Measurements from ENCODE around the gene UBE2D4.

The UBE2D4 gene

DNA sequence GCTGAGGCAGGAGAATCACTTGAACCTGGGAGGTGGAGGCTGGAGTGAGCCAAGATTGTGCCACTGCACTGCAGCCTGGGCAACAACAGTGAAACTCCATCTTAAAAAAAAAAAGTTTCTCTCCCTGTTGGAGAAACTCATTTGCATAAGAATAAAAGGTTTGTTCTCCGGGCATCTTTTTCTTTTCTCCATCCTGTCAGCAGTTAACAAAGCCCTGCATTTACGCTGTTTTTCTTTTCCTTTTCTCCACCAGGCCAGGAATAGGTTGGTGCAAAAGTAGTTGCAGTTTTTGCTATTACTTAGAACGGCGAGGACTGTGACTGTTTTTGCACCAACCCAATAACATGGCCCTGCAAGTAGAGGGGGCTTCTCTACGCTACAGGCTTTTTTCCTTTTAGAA, 10.3 kb upstream of the UBE2D4 start:
- Histone ChIP-seq H3K23ac (ENCODE audit: low read depth, low read length, poor library complexity) (no peak overlapping the region), H3K4me1 (ENCODE audit: control insufficient read depth in 2 of 2, insufficient read depth in 1 of 2, low read depth in 1 of 2, low read length in 2 of 2) (no peaks in the 10 kb centered on the region), H3K27me3 (ENCODE audit: control insufficient read depth in 3 of 3, insufficient read depth in 3 of 3, low read depth in 1 of 3, low read length in 3 of 3) (no peaks in the 10 kb centered on the region), H2BK120ac (ENCODE audit: low read depth, low read length) (no peak overlapping the region), H3K4me3 (ENCODE audit: low read length in 2 of 2) (no peak overlapping the region), H2BK5ac (ENCODE audit: low read length) (no peak overlapping the region), H3K18ac (ENCODE audit: low read length) (no peak overlapping the region), H3K4me2 (ENCODE audit: insufficient read depth, low read length, poor library complexity, severe bottlenecking) (no peak overlapping the region), H2BK15ac (ENCODE audit: low read length) (no peak overlapping the region), H3K14ac (ENCODE audit: low read length) (no peak overlapping the region), H2AK5ac (ENCODE audit: low read depth, low read length) (no peak overlapping the region), H4K91ac (ENCODE audit: low read depth, low read length, poor library complexity) (no peak overlapping the region), H4K8ac (ENCODE audit: low read depth, low read length) (no peak overlapping the region), H2AFZ (ENCODE audit: low read length) (no peak overlapping the region), H3K36me3 (replicated peaks in 1 of 2; ENCODE audit: control insufficient read depth in 2 of 2, insufficient read depth in 2 of 2, low read length in 2 of 2) (peaks cover 0 to 4% of the 10 kb centered on the region in 2 donors), H3K9ac (ENCODE audit: low read depth, low read length, poor library complexity) (no peak overlapping the region), H3K9me3 (replicated peaks in 1 of 2; ENCODE audit: control insufficient read depth in 2 of 2, insufficient read depth in 1 of 2, low read depth in 1 of 2, low read length in 2 of 2) (peaks cover 0 to 5% of the 10 kb centered on the region in 2 donors), H3K79me1 (ENCODE audit: low read depth, low read length) (no peaks in the 10 kb centered on the region), H3K4ac (ENCODE audit: low read length) (no peak overlapping the region), H2BK12ac (ENCODE audit: low read length) (no peak overlapping the region), H3K27ac (replicated peaks; ENCODE audit: low read length) (no peak overlapping the region)
- DNase-seq (ENCODE audit: low spot score), result no peak
- WGBS, 2 donors (ENCODE audit: extremely low coverage in 2 of 2, insufficient read length in 2 of 2, insufficient replicate concordance in 1 of 2), result no CpG with 5 or more reads among the region's 5 CpGs

- DNase-seq (ENCODE audit: low spot score), result no peak
- H3K27me3 ChIP-seq (ENCODE audit: control insufficient read depth in 3 of 3, insufficient read depth in 3 of 3, low read depth in 1 of 3, low read length in 3 of 3), result no peaks in the 10 kb centered on the region
- no peak overlapping the region for H2BK5ac ChIP-seq (ENCODE audit: low read length)
- no peak overlapping the region for H3K4me3 ChIP-seq (ENCODE audit: low read length in 2 of 2)
- H2AFZ ChIP-seq (ENCODE audit: low read length), result no peak overlapping the region
- H3K4me1 ChIP-seq (ENCODE audit: control insufficient read depth in 2 of 2, insufficient read depth in 1 of 2, low read depth in 1 of 2, low read length in 2 of 2), result peaks cover 3 to 4% of the 10 kb centered on the region in 2 donors
- H3K27ac ChIP-seq (replicated peaks; ENCODE audit: low read length), result no peak overlapping the region
- peaks cover 0 to 5% of the 10 kb centered on the region in 2 donors for H3K9me3 ChIP-seq (replicated peaks in 1 of 2; ENCODE audit: control insufficient read depth in 2 of 2, insufficient read depth in 1 of 2, low read depth in 1 of 2, low read length in 2 of 2)
- no peaks in the 10 kb centered on the region for H3K79me1 ChIP-seq (ENCODE audit: low read depth, low read length)
- no CpG with 5 or more reads among the region's 2 CpGs for WGBS, 2 donors (ENCODE audit: extremely low coverage in 2 of 2, insufficient read length in 2 of 2, insufficient replicate concordance in 1 of 2)
- H2BK12ac ChIP-seq (ENCODE audit: low read length), result no peak overlapping the region
- no peak overlapping the region for H2BK120ac ChIP-seq (ENCODE audit: low read depth, low read length)
- no peak overlapping the region for H3K14ac ChIP-seq (ENCODE audit: low read length)
- H3K36me3 ChIP-seq (replicated peaks in 1 of 2; ENCODE audit: control insufficient read depth in 2 of 2, insufficient read depth in 2 of 2, low read length in 2 of 2), result peaks cover 0 to 4% of the 10 kb centered on the region in 2 donors
- no peak overlapping the region for H2AK5ac ChIP-seq (ENCODE audit: low read depth, low read length)
- no peak overlapping the region for H3K4me2 ChIP-seq (ENCODE audit: insufficient read depth, low read length, poor library complexity, severe bottlenecking)
- no peak overlapping the region for H3K23ac ChIP-seq (ENCODE audit: low read depth, low read length, poor library complexity)
- H4K91ac ChIP-seq (ENCODE audit: low read depth, low read length, poor library complexity), result no peak overlapping the region
- no peak overlapping the region for H3K4ac ChIP-seq (ENCODE audit: low read length)
- no peak overlapping the region for H3K9ac ChIP-seq (ENCODE audit: low read depth, low read length, poor library complexity)
- no peak overlapping the region for H3K18ac ChIP-seq (ENCODE audit: low read length)
- H4K8ac ChIP-seq (ENCODE audit: low read depth, low read length), result no peak overlapping the region
- no peak overlapping the region for H2BK15ac ChIP-seq (ENCODE audit: low read length)
These were observed 4.8 kb upstream of the UBE2D4 start for GRCh38 chr7:43921423-43921822.

DNA sequence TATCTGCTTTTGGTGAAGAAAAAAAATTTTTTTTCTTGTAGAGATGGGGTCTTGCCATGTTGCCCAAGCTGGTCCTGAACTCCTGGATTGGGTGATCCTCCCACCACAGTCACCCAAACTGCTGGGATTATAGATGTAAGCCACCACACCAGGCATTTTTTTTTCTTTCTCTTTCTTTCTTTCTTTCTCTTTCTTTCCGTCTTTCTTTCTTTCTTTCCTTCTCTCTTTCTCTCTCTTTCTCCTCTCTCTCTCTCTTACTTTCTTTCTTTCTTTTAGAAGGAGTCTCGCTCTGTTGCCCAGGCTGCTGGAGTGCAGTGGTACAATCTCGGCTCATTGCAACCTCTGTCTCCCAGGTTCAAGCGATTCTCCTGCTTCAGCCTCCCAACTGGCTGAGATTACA, 3.5 kb upstream of the UBE2D4 start:
- Histone ChIP-seq H3K14ac (ENCODE audit: low read length) (no peak overlapping the region), H3K27me3 (ENCODE audit: control insufficient read depth in 3 of 3, insufficient read depth in 3 of 3, low read depth in 1 of 3, low read length in 3 of 3) (no peaks in the 10 kb centered on the region), H2AFZ (ENCODE audit: low read length) (no peak overlapping the region), H3K4me2 (ENCODE audit: insufficient read depth, low read length, poor library complexity, severe bottlenecking) (no peak overlapping the region), H3K18ac (ENCODE audit: low read length) (no peak overlapping the region), H3K23ac (ENCODE audit: low read depth, low read length, poor library complexity) (no peak overlapping the region), H3K27ac (replicated peaks; ENCODE audit: low read length) (no peak overlapping the region), H3K4ac (ENCODE audit: low read length) (no peak overlapping the region), H2BK12ac (ENCODE audit: low read length) (no peak overlapping the region), H3K9me3 (replicated peaks in 1 of 2; ENCODE audit: control insufficient read depth in 2 of 2, insufficient read depth in 1 of 2, low read depth in 1 of 2, low read length in 2 of 2) (peaks cover 3 to 4% of the 10 kb centered on the region in 2 donors), H4K91ac (ENCODE audit: low read depth, low read length, poor library complexity) (no peak overlapping the region), H2AK5ac (ENCODE audit: low read depth, low read length) (no peak overlapping the region), H4K8ac (ENCODE audit: low read depth, low read length) (no peak overlapping the region), H2BK5ac (ENCODE audit: low read length) (no peak overlapping the region), H3K9ac (ENCODE audit: low read depth, low read length, poor library complexity) (no peak overlapping the region), H2BK120ac (ENCODE audit: low read depth, low read length) (no peak overlapping the region), H3K4me1 (ENCODE audit: control insufficient read depth in 2 of 2, insufficient read depth in 1 of 2, low read depth in 1 of 2, low read length in 2 of 2) (peaks cover 6% of the 10 kb centered on the region in 2 donors), H3K4me3 (ENCODE audit: low read length in 2 of 2) (no peak overlapping the region), H3K36me3 (replicated peaks in 1 of 2; ENCODE audit: control insufficient read depth in 2 of 2, insufficient read depth in 2 of 2, low read length in 2 of 2) (peaks cover 0 to 4% of the 10 kb centered on the region in 2 donors), H2BK15ac (ENCODE audit: low read length) (no peak overlapping the region), H3K79me1 (ENCODE audit: low read depth, low read length) (no peaks in the 10 kb centered on the region)
- no CpG with 5 or more reads among the region's 4 CpGs for WGBS, 2 donors (ENCODE audit: extremely low coverage in 2 of 2, insufficient read length in 2 of 2, insufficient replicate concordance in 1 of 2)
- no peak for DNase-seq (ENCODE audit: low spot score)

- Histone ChIP-seq H2BK120ac (ENCODE audit: low read depth, low read length) (peak overlapping the region; percentile 16), H2AK5ac (ENCODE audit: low read depth, low read length) (no peak overlapping the region), H3K9me3 (replicated peaks in 1 of 2; ENCODE audit: control insufficient read depth in 2 of 2, insufficient read depth in 1 of 2, low read depth in 1 of 2, low read length in 2 of 2) (peaks cover 0 to 6% of the 10 kb centered on the region in 2 donors), H3K4me3 (ENCODE audit: low read length in 2 of 2) (peak overlapping the region; percentile 58 to 83), H4K8ac (ENCODE audit: low read depth, low read length) (no peak overlapping the region), H3K14ac (ENCODE audit: low read length) (no peak overlapping the region), H2BK5ac (ENCODE audit: low read length) (peak overlapping the region; percentile 49), H2BK15ac (ENCODE audit: low read length) (peak overlapping the region; percentile 62), H3K23ac (ENCODE audit: low read depth, low read length, poor library complexity) (peak overlapping the region; percentile 87), H3K4me1 (ENCODE audit: control insufficient read depth in 2 of 2, insufficient read depth in 1 of 2, low read depth in 1 of 2, low read length in 2 of 2) (peaks cover 6% of the 10 kb centered on the region in 2 donors), H3K27ac (replicated peaks; ENCODE audit: low read length) (peak overlapping the region; percentile 68), H3K18ac (ENCODE audit: low read length) (peak overlapping the region; percentile 98), H4K91ac (ENCODE audit: low read depth, low read length, poor library complexity) (no peak overlapping the region), H3K27me3 (ENCODE audit: control insufficient read depth in 3 of 3, insufficient read depth in 3 of 3, low read depth in 1 of 3, low read length in 3 of 3) (no peaks in the 10 kb centered on the region), H3K4me2 (ENCODE audit: insufficient read depth, low read length, poor library complexity, severe bottlenecking) (peak overlapping the region; percentile 92), H2BK12ac (ENCODE audit: low read length) (no peak overlapping the region), H3K79me1 (ENCODE audit: low read depth, low read length) (no peaks in the 10 kb centered on the region), H3K36me3 (replicated peaks in 1 of 2; ENCODE audit: control insufficient read depth in 2 of 2, insufficient read depth in 2 of 2, low read length in 2 of 2) (no peaks in the 10 kb centered on the region), H2AFZ (ENCODE audit: low read length) (peak overlapping the region; percentile 94), H3K4ac (ENCODE audit: low read length) (no peak overlapping the region), H3K9ac (ENCODE audit: low read depth, low read length, poor library complexity) (peak overlapping the region; percentile 91)
- DNase-seq (ENCODE audit: low spot score), result no peak
- no CpG with 5 or more reads among the region's 6 CpGs for WGBS, 2 donors (ENCODE audit: extremely low coverage in 2 of 2, insufficient read length in 2 of 2, insufficient replicate concordance in 1 of 2)
These were observed 525 bp downstream of the UBE2D4 start for GRCh38 chr7:43926798-43927123.

Data from neuronal stem cell (in vitro differentiated cells).